Heart left ventricle (tissue), 16 donors: ENCODE results near the gene SHISA2. TPM values are rescaled to one million over a fixed set of nuclear protein-coding genes. Genes with fewer than 3 reads are reported as not detected.
"Not testable (repeated sequence)": the region's sequence is repeated elsewhere in the genome, so short reads cannot be mapped to it uniquely, and the experiment has no call there.

Experiments used
- ATAC-seq, 4 donors: fragments of 200-7000 bp; cut with Tn5 transposase; one replicate each; pipeline ENCODE4 v1.9.1; 2020 to 2022; ENCODE audit warnings: moderate library complexity in 4 of 4, mild to moderate bottlenecking in 3 of 4, moderate number of reproducible peaks in 1 of 4
- DNase-seq, 5 donors: peaks; one replicate each; pipeline ENCODE4 v3.0.0-alpha.2; 2020
- H3K27ac ChIP-seq, 12 donors: fragments of 200-600 bp; sonication (generic) in 4 of 12; one replicate each; pipeline versions ENCODE4 v1.5.0 to v1.8.0; 2016 to 2022; ENCODE audit warnings: mild to moderate bottlenecking in 2 of 12
- H3K27me3 ChIP-seq, 9 donors: fragments of 200-600 bp; sonication (generic) in 2 of 9; one replicate each; pipeline versions ENCODE4 v1.5.1 to v1.8.0; 2016 to 2022; ENCODE audit warnings: mild to moderate bottlenecking in 3 of 9
- H3K36me3 ChIP-seq, 9 donors: fragments of 200-600 bp; sonication (generic) in 2 of 9; one replicate each; pipeline versions ENCODE4 v1.5.0 to v1.8.0; 2018 to 2022; ENCODE audit warnings: mild to moderate bottlenecking in 2 of 9
- H3K4me1 ChIP-seq, 12 donors: fragments of 200-600 bp; sonication (generic) in 4 of 12; one replicate each; pipeline versions ENCODE4 v1.5.0 to v1.8.0; 2016 to 2022; ENCODE audit warnings: mild to moderate bottlenecking in 3 of 12
- H3K4me3 ChIP-seq, 12 donors: fragments of 200-600 bp; sonication (generic) in 4 of 12; one replicate each; pipeline versions ENCODE4 v1.5.0 to v1.8.0; 2017 to 2022; ENCODE audit warnings: mild to moderate bottlenecking in 9 of 12, moderate library complexity in 4 of 12
- H3K9me3 ChIP-seq, 12 donors: fragments of 200-600 bp; sonication (generic) in 4 of 12; one replicate each; pipeline versions ENCODE4 v1.5.0 to v1.8.0; 2016 to 2022; ENCODE audit warnings: mild to moderate bottlenecking in 1 of 12
- POLR2A ChIP-seq, 2 donors: fragments of 450-650 bp; IDR thresholded peaks; one replicate each; pipeline ENCODE4 v1.6.1; 2017; ENCODE audit warnings: antibody characterized with exemption in 2 of 2, mild to moderate bottlenecking in 2 of 2, moderate library complexity in 2 of 2
- WGBS, 4 donors: extraction: QIAGEN DNeasy Blood & Tissue Kit in 2 of 4; methylation state at CpG; one replicate each; pipeline versions ENCODE4 v1.1.5 to v1.1.7; 2013 to 2018; 5-methylcytosine and 5-hydroxymethylcytosine counted together
- intact Hi-C, 10 donors: fragments of 100-400 bp; cut with DNase I; formaldehyde crosslinking; loops; one replicate each; pipeline versions ENCODE4 v1.11.1 to v1.14.2; 2022
- polyA plus RNA-seq, 2 donors: library from polyadenylated mRNA; stranded (reverse); fragments of 200-250 nt; gene quantifications; one replicate each; pipeline ENCODE4 v1.2.3, GENCODE V29; 2013
- total RNA-seq, 9 donors: library from RNA; depleted of rRNA in 2 of 9; stranded (reverse); fragments of >200 nt in 2 of 9; fragmentation: NEBNext Ultra II Directional in 3 of 9; extraction: Animal tissue kit (Norgen Biotek cat#: 25700) in 3 of 9; gene quantifications; one replicate each; pipeline versions ENCODE4 v1.1.0 to v1.2.4, GENCODE V29; 2016 to 2023
- TF ChIP-seq, protein P1 (sequence below), 12 donors: fragments of 200-600 bp; sonication (generic) in 4 of 12; IDR thresholded peaks; one replicate each; pipeline versions ENCODE4 v1.5.0 to v1.8.0; 2018 to 2022; ENCODE audit warnings: antibody characterized with exemption in 12 of 12, mild to moderate bottlenecking in 5 of 12
- donor health status: ischemic (EF 13 %, LVEDD 7.1; RV severe dilation, severe dysfunction).
- donor health status: healthy with polysubstance abuse.
- donor health status: DM: no; HTN: yes; CAD: no.
- donor health status: DM: no; HTN: no; CAD: no.
- donor health status: ischemic (EF 25% LVEDD 6.9; RV normal size, moderate dysfunction).
- donor health status: ischemic (EF 25% LVEDD 5.7; RV mildly dilated, moderate dysfunction).
- donor health status: healthy.
- donor health status: DM: yes; HTN: yes; CAD: no.
- donor health status: ischemic (EF 35%, LVEDD 5.7; RV mildly dilated, moderate dysfunction).
- donor health status: nonischemic (EF 11% LVEDD 7.7; RV severe dilation, severe dysfunction).
- donor health status: DM: yes; HTN: yes; CAD: no.
- donor health status: PGD.
- donor health status: ischemic (EF 29% LVEDD 5.4; RV normal size, mild dysfunction).
- donor health status: nonischemic (EF 23%, LVEDD 6.1; RV moderate dilation, normal function).

The SHISA2 gene
- total and polyA plus RNA-seq, 11 donors: 0.08 to 0.72 (median 0.12) TPM; not detected in 1

GRCh38 chr13:26067601-26068000 is 15.8 kb upstream of the SHISA2 start:
- 92 to 97% (median 94%) methylated on average over 3 of the region's 3 CpGs for WGBS, 4 donors
- H3K27ac ChIP-seq: no peak overlapping the region
- no peak for DNase-seq
- no peaks in the 10 kb centered on the region for H3K4me1 ChIP-seq
- H3K27me3 ChIP-seq: peaks cover 0 to 12% (median 0%) of the 10 kb centered on the region in 9 donors
- H3K36me3 ChIP-seq: no peaks in the 10 kb centered on the region
- H3K4me3 ChIP-seq: no peak overlapping the region
- no peaks in the 10 kb centered on the region for H3K9me3 ChIP-seq
- no peak for ATAC-seq
- intact Hi-C loops: loop anchor here in 2 of 10 donors (2.0 to 10.0 kb wide), 2 partner anchors 233 to 495 kb away; no protein-coding TSS in a partner anchor
- TF ChIP-seq POLR2A (IDR thresholded peaks at IDR 0.05): no peak
- TF ChIP-seq, protein P1, sequence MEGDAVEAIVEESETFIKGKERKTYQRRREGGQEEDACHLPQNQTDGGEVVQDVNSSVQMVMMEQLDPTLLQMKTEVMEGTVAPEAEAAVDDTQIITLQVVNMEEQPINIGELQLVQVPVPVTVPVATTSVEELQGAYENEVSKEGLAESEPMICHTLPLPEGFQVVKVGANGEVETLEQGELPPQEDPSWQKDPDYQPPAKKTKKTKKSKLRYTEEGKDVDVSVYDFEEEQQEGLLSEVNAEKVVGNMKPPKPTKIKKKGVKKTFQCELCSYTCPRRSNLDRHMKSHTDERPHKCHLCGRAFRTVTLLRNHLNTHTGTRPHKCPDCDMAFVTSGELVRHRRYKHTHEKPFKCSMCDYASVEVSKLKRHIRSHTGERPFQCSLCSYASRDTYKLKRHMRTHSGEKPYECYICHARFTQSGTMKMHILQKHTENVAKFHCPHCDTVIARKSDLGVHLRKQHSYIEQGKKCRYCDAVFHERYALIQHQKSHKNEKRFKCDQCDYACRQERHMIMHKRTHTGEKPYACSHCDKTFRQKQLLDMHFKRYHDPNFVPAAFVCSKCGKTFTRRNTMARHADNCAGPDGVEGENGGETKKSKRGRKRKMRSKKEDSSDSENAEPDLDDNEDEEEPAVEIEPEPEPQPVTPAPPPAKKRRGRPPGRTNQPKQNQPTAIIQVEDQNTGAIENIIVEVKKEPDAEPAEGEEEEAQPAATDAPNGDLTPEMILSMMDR (IDR thresholded peaks at IDR 0.05): no peak

DNA sequence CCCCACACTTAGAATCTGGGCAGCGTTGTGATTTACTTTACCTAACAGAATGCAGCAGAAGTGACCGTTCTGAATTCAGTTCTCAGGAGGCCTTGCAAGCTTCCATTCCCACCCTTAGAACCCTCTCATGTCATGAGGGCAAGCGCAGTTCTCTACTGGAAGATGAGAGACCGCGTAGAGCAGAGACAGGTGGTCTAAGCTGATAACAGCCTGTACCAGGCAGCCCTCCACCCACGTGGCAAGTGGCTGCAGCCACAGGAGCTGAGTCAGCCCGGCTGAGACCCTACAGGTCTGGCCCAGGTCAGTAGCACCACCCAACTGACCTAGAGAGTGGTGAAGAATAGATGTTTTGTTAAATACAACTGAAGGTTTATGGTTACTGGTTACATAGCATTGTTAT is 14.7 kb upstream of the SHISA2 start:
- intact Hi-C loops: loop anchor here in 2 of 10 donors (2.0 to 10.0 kb wide), 2 partner anchors 232 to 494 kb away; no protein-coding TSS in a partner anchor
- 67 to 75% (median 72%) methylated on average over 7 of the region's 7 CpGs for WGBS, 4 donors
- not testable (repeated sequence) for H3K4me3 ChIP-seq, ATAC-seq, H3K27ac ChIP-seq, H3K9me3 ChIP-seq, DNase-seq, H3K4me1 ChIP-seq, H3K36me3 ChIP-seq, H3K27me3 ChIP-seq

DNA sequence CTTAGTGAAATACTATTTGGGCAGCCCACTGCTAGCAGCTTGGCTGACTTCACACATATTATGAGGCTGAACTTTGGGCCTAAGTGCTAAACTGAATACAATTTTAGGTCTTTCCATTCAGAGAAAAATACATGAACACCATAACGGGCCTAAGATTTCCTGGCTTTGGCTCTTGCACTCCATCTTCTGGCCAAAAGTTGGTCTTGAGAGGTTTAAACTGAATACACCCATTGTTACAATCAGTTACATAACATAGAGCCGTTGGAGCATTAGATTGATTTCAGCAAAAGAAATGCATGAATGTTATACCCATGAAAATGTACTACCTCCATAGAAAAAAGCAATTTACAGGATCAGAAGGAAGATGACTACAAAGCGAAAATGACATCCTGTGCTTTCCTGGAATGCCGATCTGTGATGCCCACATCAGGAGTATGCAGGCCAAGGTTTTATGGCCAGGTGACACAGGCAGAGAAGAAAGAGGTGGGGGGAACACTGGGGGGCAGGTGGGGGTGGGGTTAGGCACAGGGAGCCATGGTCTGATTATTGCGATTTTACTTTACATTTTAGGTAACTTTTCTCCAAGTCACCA is 11.1 kb upstream of the SHISA2 start:
- DNase-seq (peak in 2 of 5 donors; percentile 29 to 44), ATAC-seq (peak in 3 of 4 donors; percentile 47 to 84 (median 77))
- Histone ChIP-seq H3K36me3 (no peaks in the 10 kb centered on the region), H3K27ac (no peak overlapping the region), H3K4me3 (no peak overlapping the region), H3K4me1 (no peaks in the 10 kb centered on the region), H3K9me3 (no peaks in the 10 kb centered on the region), H3K27me3 (peaks cover 0 to 8% (median 0%) of the 10 kb centered on the region in 9 donors)
- TF ChIP-seq POLR2A (IDR thresholded peaks at IDR 0.05): no peak
- TF ChIP-seq, protein P1 (IDR thresholded peaks at IDR 0.05): peak; percentile 54 to 79 (median 68)
- 53 to 58% (median 55%) methylated on average over 5 of the region's 5 CpGs for WGBS, 4 donors
- intact Hi-C loops: loop anchor here in 8 of 10 donors (2.0 to 10.0 kb wide), 3 partner anchors 228 to 491 kb away; no protein-coding TSS in a partner anchor

GRCh38 chr13:26061947-26062346 is 10.1 kb upstream of the SHISA2 start:
- no peaks in the 10 kb centered on the region for H3K9me3 ChIP-seq
- WGBS, 4 donors: 77 to 89% (median 80%) methylated on average over 6 of the region's 6 CpGs
- DNase-seq (no peak), ATAC-seq (peak in 3 of 4 donors; percentile 27 to 74 (median 42))
- intact Hi-C loops: loop anchor here in 8 of 10 donors (2.0 to 10.0 kb wide), 3 partner anchors 227 to 490 kb away; no protein-coding TSS in a partner anchor
- no peaks in the 10 kb centered on the region for H3K36me3 ChIP-seq
- H3K27ac ChIP-seq: no peak overlapping the region
- no peaks in the 10 kb centered on the region for H3K4me1 ChIP-seq
- no peak overlapping the region for H3K4me3 ChIP-seq
- TF ChIP-seq, protein P1 (IDR thresholded peaks at IDR 0.05): no peak
- TF ChIP-seq POLR2A (IDR thresholded peaks at IDR 0.05): no peak
- peaks cover 0 to 9% (median 0%) of the 10 kb centered on the region in 9 donors for H3K27me3 ChIP-seq
